NOMO-1 treated with dmso at 0.1 percent for 144 hours (cell line): Measurements from ENCODE around the gene SRSF9.

Experiments used
- DNase-seq: peaks from one replicate; lab custom pipeline; 2025; ENCODE audit not compliant: unreplicated experiment; lab: John Stamatoyannopoulos, UW

Gene SRSF9

DNA sequence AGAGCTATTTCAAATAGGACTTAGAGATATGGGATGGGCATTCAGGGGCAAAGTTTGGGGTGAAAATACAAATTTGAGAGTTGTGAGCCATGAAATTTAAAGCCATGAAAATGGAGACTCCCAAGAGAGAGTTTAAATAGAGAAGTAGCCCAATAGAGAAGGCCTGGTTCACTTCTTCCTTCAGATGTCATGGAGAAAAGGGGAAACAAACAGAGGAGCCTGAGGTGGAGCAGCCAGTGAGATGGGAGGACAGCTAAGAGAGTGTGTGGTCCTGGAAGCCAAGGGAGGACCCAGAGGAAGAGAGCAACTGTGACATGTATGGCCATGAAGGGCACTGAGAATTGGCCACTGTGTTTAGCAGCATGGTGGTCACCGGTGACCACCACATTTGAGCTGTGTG lies 14.1 kb upstream of the SRSF9 start:
- DNase-seq = no peak

- DNase-seq = no peak
These were observed 11.6 kb upstream of the SRSF9 start for GRCh38 chr12:120481022-120481767.

- DNase-seq = no peak
These were observed 10.7 kb upstream of the SRSF9 start for GRCh38 chr12:120480211-120480610.

DNA sequence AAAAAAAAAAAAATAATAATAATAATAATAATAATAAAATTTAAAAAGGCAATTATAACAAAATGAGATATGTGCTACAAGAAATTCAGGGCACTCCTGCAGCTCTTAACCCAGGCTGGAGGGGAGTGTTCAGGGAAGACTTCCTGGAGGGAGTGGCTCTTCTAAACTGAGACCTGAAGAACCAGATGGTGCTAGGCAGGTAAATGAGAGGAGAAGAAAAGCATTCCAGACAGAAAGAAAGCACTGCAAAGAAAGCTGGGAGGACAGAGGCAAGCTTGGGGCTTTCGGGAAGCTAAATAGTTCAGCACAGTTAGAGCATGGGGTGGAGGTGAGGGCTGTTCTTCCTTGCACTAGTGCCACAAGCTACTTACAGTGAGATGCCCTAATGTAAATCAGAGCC lies 9.9 kb upstream of the SRSF9 start:
- DNase-seq = no peak

DNA sequence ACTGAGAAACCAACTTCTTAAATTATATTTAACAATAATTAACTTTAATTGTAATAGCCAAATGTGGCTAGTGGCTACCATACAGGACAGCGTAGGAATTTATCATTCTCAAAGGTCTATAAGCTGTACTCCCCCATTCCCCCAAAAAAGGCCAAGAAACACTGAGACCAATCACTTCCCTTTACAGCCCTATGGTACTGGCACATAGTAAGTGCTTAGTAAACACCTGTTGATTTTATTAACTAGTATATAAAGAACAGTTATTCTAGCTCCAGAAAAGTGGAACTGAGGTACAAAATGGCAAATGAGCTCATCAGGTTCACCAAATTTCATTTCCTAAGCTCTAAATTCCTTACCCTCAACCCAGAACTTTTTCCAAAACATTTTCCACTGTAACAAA lies 6.1 kb upstream of the SRSF9 start:
- no peak for DNase-seq

- DNase-seq = no peak
These were observed 5.0 kb upstream of the SRSF9 start for GRCh38 chr12:120474616-120474960.

GRCh38 chr12:120473807-120474615 lies 4.5 kb upstream of the SRSF9 start:
- no peak for DNase-seq

DNA sequence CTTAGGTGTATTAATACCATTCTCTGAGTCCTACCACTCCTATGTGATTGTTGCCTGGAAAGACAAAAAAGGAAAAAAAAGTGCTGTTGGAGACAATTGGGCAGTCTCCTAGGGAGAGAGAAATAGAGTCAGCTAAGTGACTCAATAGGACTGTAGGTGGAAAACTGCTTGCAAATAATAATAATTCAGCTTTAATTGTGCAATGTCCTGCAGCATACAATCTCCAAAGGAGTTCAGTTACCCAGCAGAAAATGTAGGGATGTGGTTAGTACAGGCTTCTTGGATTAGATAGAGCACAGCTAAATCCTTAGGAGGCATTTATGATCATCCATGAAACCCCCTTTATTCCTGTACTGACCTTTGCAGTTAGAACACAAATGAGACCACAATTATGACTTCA lies 3.0 kb upstream of the SRSF9 start:
- DNase-seq = no peak

GRCh38 chr12:120470150-120470784 lies 719 bp upstream of the SRSF9 start:
- no peak for DNase-seq

DNA sequence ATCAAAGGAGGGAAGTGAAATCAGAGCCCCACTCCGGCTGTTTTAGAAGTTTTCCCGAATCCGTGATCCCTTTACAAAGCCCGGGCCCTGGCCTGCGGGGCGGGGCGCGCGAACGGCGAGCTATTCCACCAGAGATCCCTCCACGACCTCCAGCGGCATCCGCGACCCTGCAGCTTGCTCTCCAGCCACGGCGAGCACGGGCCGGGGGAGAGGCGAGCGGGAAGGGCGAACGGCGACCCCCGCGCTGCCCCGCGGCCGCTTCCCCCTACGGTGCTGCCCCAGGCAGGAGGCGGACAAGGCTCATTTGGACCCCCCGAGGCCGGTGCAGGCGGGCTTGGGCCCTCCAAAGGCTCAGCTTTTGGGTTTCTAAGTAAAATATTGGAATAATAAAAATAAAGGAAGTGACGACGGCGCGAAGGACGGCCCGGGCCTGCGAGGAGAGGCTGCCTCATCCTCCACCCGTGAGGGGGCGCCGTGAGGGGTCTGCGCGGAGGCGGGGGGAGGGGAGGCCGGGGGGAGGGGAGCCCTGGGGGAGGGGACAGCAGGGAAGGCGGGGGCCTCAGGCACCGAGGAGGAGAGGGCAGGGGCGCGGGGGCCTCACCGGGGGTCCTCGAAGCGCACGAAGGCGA lies 613 bp downstream of the SRSF9 start:
- DNase-seq = no peak

- peak; percentile 21 for DNase-seq
These were observed 1.2 kb downstream of the SRSF9 start for GRCh38 chr12:120468325-120468820.

DNA sequence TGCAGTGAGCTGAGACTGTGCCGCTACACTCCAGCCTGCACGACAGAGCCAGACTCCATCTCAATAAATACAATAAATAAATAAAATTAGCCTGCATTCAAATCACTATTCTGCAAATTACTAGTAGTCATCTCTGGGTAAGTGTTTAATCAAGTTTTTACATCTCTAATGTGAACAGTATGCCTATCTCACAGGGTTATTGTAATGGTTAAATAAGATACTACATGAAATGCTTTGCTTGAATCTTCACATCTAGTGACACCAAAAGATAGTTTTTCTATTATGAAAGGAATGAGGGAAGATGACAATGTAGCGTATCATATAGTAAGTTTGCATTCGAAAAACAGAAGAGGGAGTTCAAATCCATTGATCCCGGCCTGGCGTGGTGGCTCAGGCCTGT lies 2.1 kb downstream of the SRSF9 start:
- no peak for DNase-seq

GRCh38 chr12:120466560-120467315 lies 2.8 kb downstream of the SRSF9 start:
- no peak for DNase-seq

DNA sequence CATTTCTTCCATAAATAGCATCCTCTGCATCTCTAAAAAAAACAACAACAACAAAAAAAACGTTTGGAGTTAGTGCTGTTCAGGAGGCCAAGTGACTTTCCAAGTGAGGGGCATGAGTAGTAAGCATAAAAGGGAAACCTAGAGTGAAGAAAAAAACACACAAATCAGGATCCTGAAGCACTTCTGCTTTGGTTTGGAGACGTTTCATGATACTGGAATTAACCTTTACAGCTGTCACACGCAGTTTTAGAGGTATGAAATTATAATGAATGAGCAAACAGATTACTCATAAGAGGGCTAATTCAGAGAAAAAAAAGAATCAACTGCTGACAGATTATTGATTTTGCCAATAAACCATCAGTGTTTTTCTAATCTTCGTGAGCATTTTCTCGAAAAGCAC lies 3.8 kb downstream of the SRSF9 start:
- no peak for DNase-seq

DNA sequence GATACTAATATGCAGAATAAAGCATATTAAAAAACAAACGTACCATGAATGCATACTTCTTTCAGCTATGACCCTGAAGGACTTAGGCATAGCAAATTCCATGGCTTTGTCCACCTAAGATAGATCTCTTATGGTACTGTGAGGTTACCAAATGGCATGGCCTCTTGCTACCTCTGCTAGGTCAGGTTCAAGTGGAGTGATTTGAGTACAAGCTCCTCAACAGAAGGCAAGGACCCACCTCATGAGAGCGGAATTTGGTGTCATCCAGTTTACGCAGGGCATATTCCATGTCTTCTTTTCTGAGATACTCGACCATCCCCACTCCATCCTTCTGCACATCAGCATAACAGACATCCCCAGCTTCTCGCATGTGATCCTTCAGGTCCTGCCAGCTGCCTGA lies 5.8 kb downstream of the SRSF9 start:
- DNase-seq = no peak

DNA sequence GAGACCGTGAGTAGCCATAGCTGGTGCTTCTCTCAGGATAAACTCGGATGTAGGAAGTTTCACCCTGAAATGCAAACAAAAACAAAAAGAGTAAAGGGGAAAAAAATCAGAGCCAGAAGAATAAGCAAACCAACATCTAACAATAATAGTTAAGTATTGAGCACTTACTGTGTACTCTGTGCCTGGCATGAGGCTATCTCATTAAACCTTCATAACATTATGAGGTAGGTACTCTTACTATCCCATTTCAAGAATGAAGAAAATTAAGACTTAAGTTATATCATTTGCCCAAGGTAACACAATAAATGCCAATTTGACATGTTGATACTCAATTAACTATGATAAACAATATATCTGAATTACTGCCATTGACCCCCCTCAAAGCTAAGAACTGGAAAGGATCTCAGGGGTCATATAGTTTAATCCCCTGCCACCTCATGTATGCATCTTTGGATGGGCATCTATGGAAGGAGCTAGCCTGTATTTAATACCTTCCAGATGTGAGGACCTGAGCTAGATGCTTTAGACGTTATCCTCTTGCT lies 7.4 kb downstream of the SRSF9 start:
- no peak for DNase-seq

GRCh38 chr12:120460157-120460556 lies 9.4 kb downstream of the SRSF9 start:
- no peak for DNase-seq

DNA sequence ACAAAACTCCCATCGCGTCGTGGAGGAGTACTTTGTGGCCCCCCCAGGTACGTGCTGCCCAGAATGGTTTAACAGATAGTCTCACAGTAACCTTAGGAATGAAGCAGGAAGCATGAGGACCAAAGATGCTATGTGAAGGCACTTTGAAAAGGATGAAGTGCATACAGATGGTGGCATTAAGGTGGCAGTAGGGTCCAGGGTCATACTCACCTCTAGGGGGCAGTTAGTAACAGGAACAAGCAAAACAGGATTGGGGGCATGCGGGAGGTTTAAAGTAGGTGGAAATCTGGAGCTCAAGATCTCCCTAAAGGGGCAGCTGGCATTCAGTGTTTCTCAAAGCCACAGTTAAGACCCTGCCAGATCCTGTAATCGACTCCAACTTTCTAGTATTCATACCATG lies 12.4 kb downstream of the SRSF9 start:
- DNase-seq = no peak

- no peak for DNase-seq
These were observed 14.2 kb downstream of the SRSF9 start for GRCh38 chr12:120455302-120455701.

DNA sequence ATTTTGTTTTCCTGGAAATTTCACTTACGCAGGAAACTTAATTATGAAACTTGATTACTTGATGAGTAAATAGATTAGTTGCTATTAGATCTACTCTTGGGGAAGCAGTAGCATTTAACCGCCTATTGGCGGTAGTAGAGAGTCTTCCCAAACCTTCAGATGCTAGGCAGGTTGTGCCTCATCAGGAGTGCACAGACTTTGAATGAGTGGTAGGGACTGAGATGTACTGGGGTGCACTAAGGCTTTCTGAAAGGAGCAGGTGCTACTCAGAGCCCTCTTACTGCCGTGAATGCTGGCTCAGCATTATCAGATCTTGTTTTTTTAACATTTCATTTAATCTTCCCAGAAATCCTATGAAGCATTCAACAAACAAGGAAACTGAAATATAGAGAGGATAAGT lies 15.6 kb downstream of the SRSF9 start:
- peak; percentile 33 for DNase-seq
